ENCODE measurements around the gene RPL37A. TPM values are rescaled to one million over a fixed set of nuclear protein-coding genes. Genes with fewer than 3 reads are reported as not detected.

The RPL37A gene
- total and polyA plus RNA-seq, 4 donors: 494 to 1,757 (median 1,250) TPM

GRCh38 chr2:216464104-216464720 is 34.4 kb upstream of the RPL37A start:
- H3K27me3 ChIP-seq (ENCODE audit: control insufficient read depth in 4 of 4, insufficient read depth in 4 of 4, low read length in 3 of 4): no peaks in the 10 kb centered on the region
- 97% methylated on average over 6 of the region's 6 CpGs for WGBS
- H3K9me3 ChIP-seq (ENCODE audit: control insufficient read depth in 4 of 4, low read length in 3 of 4): no peaks in the 10 kb centered on the region
- H3K27ac ChIP-seq (ENCODE audit: low read depth in 1 of 2, low read length in 2 of 2): no peak overlapping the region
- H3K36me3 ChIP-seq (ENCODE audit: control insufficient read depth in 4 of 4, insufficient read depth in 3 of 4, low read depth in 1 of 4, low read length in 3 of 4): peaks cover 3 to 13% (median 7%) of the 10 kb centered on the region in 4 donors
- DNase-seq (ENCODE audit: low spot score): no peak
- no peak overlapping the region for H3K9ac ChIP-seq (ENCODE audit: low read depth in 1 of 2, low read length in 2 of 2)
- H3K4me3 ChIP-seq (ENCODE audit: low read depth in 1 of 3, low read length in 3 of 3): no peak overlapping the region
- no peaks in the 10 kb centered on the region for H3K4me1 ChIP-seq (ENCODE audit: control insufficient read depth in 4 of 4, insufficient read depth in 4 of 4, low read length in 3 of 4)
- TF ChIP-seq SP1 (IDR thresholded peaks at IDR 0.05) (no peak), REST (IDR thresholded peaks at IDR 0.05) (no peak), ZBTB33 (IDR thresholded peaks at IDR 0.05) (no peak), GABPA (IDR thresholded peaks at IDR 0.05 in 1 of 2, conservative IDR thresholded peaks at IDR 0.05 in 1 of 2) (no peak), FOXA1 (IDR thresholded peaks at IDR 0.05) (no peak), CTCF (IDR thresholded peaks at IDR 0.05; ENCODE audit: low read depth, low read length, missing input control) (no peak), RAD21 (IDR thresholded peaks at IDR 0.05) (no peak), EGR1 (IDR thresholded peaks at IDR 0.05; ENCODE audit: low read depth in 2 of 2) (no peak), YY1 (IDR thresholded peaks at IDR 0.05) (no peak), NR2F2 (IDR thresholded peaks at IDR 0.05) (no peak), HNF4A (conservative IDR thresholded peaks at IDR 0.05) (no peak), RXRA (IDR thresholded peaks at IDR 0.05) (no peak), TAF1 (conservative IDR thresholded peaks at IDR 0.05) (no peak), MAX (IDR thresholded peaks at IDR 0.05) (no peak)

- no peak for DNase-seq (ENCODE audit: low spot score)
- H3K27ac ChIP-seq (ENCODE audit: low read depth in 1 of 2, low read length in 2 of 2): no peak overlapping the region
- H3K9ac ChIP-seq (ENCODE audit: low read depth in 1 of 2, low read length in 2 of 2): no peak overlapping the region
- no peaks in the 10 kb centered on the region for H3K27me3 ChIP-seq (ENCODE audit: control insufficient read depth in 4 of 4, insufficient read depth in 4 of 4, low read length in 3 of 4)
- peaks cover 3 to 14% (median 8%) of the 10 kb centered on the region in 4 donors for H3K36me3 ChIP-seq (ENCODE audit: control insufficient read depth in 4 of 4, insufficient read depth in 3 of 4, low read depth in 1 of 4, low read length in 3 of 4)
- 96% methylated on average over 5 of the region's 5 CpGs for WGBS
- TF ChIP-seq JUND (IDR thresholded peaks at IDR 0.05) (no peak), FOXA2 (IDR thresholded peaks at IDR 0.05) (no peak), HNF4G (IDR thresholded peaks at IDR 0.05) (no peak), ATF3 (IDR thresholded peaks at IDR 0.05) (no peak), RXRA (IDR thresholded peaks at IDR 0.05) (no peak)
- no peaks in the 10 kb centered on the region for H3K4me1 ChIP-seq (ENCODE audit: control insufficient read depth in 4 of 4, insufficient read depth in 4 of 4, low read length in 3 of 4)
- no peak overlapping the region for H3K4me3 ChIP-seq (ENCODE audit: low read depth in 1 of 3, low read length in 3 of 3)
- no peaks in the 10 kb centered on the region for H3K9me3 ChIP-seq (ENCODE audit: control insufficient read depth in 4 of 4, low read length in 3 of 4)
Observed at GRCh38 chr2:216465579-216466195, 33.0 kb upstream of the RPL37A start.

Data from liver (tissue), 9 donors.